ENCODE data around the gene CEP192.

- TF ChIP-seq CTCF (IDR thresholded peaks at IDR 0.05; ENCODE audit: insufficient read depth, low read depth, low read length) (no peak), EZH2 (IDR thresholded peaks at IDR 0.05; ENCODE audit: insufficient read depth, low read length) (no peak)
Measured at GRCh38 chr18:13039806-13040205, 48.6 kb downstream of the CEP192 start.
